ENCODE measurements around the gene SH3GL1.

The SH3GL1 gene

DNA sequence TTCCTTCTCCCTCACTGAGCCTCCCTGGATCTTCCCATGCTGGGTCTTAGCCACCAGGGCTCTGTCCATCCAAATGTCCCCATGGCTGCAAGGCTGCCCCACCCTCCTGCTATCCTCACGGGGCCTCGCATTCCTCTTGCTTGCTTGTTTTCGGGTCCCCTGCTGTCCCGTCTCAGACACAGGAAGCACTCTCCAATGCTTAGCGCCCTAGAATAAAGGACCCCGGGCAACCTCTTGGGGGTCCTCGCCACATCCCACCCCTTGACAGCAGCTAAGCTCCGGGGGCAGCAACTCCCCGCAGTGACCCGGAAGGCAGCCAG, 23.7 kb downstream of the SH3GL1 start:
- DNase-seq (ENCODE audit: insufficient read length, low spot score) (no peak), FAIRE-seq (no peak)
- TF ChIP-seq POLR2AphosphoS5 (IDR thresholded peaks at IDR 0.05; ENCODE audit: low read depth, low read length), result no peak
- no peak for TF ChIP-seq PAX5 (IDR thresholded peaks at IDR 0.05; ENCODE audit: insufficient read depth, low read length, severe bottlenecking)
- TF ChIP-seq TAF1 (IDR thresholded peaks at IDR 0.05; ENCODE audit: low read depth, low read length), result no peak
- no peak for TF ChIP-seq SPI1 (IDR thresholded peaks at IDR 0.05; ENCODE audit: low read depth, low read length)
- TF ChIP-seq POLR2A (IDR thresholded peaks at IDR 0.05; ENCODE audit: low read depth, low read length), result no peak
- no peak for TF ChIP-seq POU2F2 (IDR thresholded peaks at IDR 0.05; ENCODE audit: low read depth, low read length)

DNA sequence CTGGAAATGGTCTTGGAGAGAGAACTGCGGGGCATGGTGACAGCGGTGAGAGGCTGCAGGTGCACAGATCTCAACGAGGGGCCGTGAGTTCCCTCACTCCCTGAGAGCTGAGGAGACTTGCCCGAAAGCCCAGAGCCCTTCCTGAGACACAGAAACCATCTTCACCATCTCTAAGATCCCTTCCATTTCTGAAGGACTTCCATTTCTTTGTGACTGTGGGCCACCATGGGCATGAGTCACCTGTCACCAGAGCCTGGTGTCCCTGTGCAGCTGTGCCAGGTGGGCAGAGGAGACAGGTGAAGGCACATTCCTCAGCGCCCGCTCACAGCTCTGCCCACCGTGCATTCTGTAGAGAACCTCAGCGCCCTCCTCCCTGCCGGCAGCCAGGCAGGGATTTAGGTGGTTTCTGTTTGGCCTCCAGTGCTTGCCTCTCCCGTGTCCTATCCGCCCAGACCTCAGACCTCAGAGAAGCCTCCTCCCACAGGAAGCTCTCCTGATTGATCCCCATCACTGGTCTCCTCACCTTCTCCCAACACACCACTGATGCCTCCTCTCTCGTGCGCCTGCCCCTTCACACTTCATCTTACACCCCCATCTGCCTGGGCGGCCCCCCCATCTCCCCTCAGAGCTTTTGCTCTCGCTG, 24.2 kb downstream of the SH3GL1 start:
- FAIRE-seq (no peak), DNase-seq (ENCODE audit: insufficient read length, low spot score) (no peak)
- TF ChIP-seq PAX5 (IDR thresholded peaks at IDR 0.05; ENCODE audit: insufficient read depth, low read length, severe bottlenecking) (no peak), POLR2A (IDR thresholded peaks at IDR 0.05; ENCODE audit: low read depth, low read length) (no peak), SPI1 (IDR thresholded peaks at IDR 0.05; ENCODE audit: low read depth, low read length) (no peak), POLR2AphosphoS5 (IDR thresholded peaks at IDR 0.05; ENCODE audit: low read depth, low read length) (no peak), POU2F2 (IDR thresholded peaks at IDR 0.05; ENCODE audit: low read depth, low read length) (no peak), TAF1 (IDR thresholded peaks at IDR 0.05; ENCODE audit: low read depth, low read length) (no peak)

DNA sequence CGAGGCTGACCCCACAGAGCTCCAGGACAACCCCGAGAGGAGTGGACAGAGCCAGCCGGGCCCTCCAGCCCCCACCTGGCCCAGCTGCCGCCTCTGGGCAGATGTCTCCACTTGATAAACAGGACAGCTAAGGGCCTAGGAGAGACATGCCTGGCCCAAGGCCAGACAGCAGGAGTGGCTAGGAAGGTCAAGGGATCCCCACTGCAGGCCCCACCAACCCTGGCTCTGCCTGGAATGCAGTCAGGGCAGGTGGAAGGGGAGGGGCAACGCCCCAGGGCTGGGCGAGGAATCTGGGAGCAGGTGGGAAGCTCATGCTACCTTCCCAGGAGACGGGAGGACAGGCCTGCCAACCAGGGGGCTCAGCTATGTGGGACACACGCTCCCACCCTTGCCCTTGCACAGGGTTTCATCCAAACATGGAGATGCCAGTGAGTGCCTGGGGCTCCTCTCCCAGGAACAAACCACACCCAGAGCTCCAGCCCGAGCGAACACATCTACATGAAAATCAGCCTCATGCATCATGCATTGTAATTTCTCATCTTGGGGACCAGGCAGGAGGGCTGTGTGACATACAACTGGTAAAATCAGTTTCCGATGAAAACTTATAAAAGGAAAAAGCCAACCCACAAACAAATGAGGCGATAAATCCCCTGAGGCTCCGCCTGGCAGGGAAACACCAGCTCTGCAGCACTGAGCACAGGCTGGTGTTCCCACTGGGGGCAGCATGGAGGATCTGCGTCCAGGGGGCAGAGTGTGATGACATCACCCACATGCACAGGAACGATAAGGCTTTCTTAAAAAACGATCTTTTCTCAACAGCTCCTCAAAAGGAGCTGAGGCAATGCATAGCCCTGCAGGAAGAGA, 25.0 kb downstream of the SH3GL1 start:
- DNase-seq (ENCODE audit: insufficient read length, low spot score), result no peak
- peak; percentile 87 for FAIRE-seq

DNA sequence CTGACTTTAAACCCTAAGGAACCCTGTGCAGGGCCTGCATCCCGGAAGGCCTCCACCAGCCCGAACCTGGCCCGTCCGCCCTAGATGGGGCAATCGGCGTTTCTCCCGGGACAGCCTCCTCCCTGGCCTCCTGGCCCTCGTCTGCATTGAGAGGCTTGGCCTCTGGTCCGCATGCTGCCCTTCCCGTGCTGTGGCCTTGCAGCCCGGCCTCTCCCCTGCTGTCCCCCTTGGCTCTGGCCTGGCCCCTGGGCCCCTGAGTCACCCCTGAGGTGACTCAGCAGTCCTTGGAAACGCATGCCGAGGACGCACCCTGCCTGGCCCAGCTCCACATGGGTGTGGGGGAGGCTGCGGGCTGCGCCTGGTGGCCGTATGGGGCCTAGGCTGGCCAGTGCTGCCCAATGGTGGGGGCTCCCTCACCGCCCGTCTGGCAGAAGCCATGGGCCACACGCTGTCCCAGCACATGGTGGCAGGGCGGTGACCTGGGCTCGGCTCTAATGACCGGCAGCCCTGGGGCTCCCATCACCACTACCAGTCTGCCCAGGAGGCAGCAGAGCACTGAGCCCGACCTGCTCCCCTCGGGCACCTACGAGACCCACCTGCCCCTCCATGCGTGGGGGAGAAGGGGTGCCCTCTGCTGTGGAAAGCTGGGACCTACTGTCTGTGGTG, 25.7 kb downstream of the SH3GL1 start:
- FAIRE-seq (no peak), DNase-seq (ENCODE audit: insufficient read length, low spot score) (no peak)
- TF ChIP-seq PAX5 (IDR thresholded peaks at IDR 0.05; ENCODE audit: insufficient read depth, low read length, severe bottlenecking) (no peak), TAF1 (IDR thresholded peaks at IDR 0.05; ENCODE audit: low read depth, low read length) (no peak), POU2F2 (IDR thresholded peaks at IDR 0.05; ENCODE audit: low read depth, low read length) (no peak), SPI1 (IDR thresholded peaks at IDR 0.05; ENCODE audit: low read depth, low read length) (no peak), POLR2A (IDR thresholded peaks at IDR 0.05; ENCODE audit: low read depth, low read length) (no peak), POLR2AphosphoS5 (IDR thresholded peaks at IDR 0.05; ENCODE audit: low read depth, low read length) (no peak)

More for the DNA sequence above, 25.0 kb downstream of the SH3GL1 start:
- no peak for TF ChIP-seq POLR2AphosphoS5 (IDR thresholded peaks at IDR 0.05; ENCODE audit: low read depth, low read length)

DNA sequence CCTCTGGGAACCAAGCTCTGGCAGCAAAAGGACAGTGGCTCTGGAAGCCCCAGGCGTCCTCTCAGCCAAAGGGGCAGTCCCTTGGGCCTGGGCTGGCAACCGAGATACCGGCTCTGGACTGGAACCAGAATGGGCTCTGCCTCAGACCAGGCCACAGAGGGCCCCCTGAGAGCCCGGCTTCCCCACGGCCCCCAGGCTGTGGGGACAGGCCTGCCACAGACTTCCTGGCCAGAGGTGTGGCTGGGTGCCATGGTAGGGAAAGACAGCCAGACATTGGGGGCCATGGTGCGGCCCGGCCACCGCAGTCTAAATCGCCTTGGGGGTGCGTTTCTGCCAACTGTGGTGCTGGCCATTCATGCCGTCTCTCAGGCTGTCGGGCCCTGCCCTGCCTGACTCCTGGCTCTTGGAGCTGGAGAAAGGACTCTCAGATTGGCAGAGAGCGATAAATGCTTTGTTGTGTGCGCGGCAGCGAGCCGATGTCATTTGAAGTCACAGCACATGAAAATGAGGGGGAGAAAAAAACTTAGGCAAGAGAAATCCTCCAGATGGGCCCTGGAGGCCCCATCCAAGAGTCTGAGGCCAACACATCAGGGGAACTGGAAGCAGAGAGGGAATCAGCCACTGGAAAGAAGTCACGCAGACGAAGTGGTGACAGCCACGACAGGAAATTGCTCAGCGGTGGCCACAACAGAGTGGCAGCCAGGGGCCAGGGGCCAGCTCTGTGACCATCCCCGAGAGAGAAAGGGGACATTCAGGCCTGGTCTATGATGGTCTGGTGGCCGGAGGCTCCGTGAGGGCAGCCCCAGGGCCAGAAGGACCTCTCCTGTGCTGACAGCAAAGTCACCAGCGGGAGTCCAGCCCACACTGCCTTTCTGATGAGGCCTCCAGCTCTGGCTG, 26.5 kb downstream of the SH3GL1 start:
- DNase-seq (ENCODE audit: insufficient read length, low spot score), result no peak
- TF ChIP-seq POLR2A (IDR thresholded peaks at IDR 0.05; ENCODE audit: low read depth, low read length) (no peak), POU2F2 (IDR thresholded peaks at IDR 0.05; ENCODE audit: low read depth, low read length) (no peak), TAF1 (IDR thresholded peaks at IDR 0.05; ENCODE audit: low read depth, low read length) (no peak), SPI1 (IDR thresholded peaks at IDR 0.05; ENCODE audit: low read depth, low read length) (no peak), PAX5 (IDR thresholded peaks at IDR 0.05; ENCODE audit: insufficient read depth, low read length, severe bottlenecking) (no peak), POLR2AphosphoS5 (IDR thresholded peaks at IDR 0.05; ENCODE audit: low read depth, low read length) (no peak)
- FAIRE-seq, result no peak

DNA sequence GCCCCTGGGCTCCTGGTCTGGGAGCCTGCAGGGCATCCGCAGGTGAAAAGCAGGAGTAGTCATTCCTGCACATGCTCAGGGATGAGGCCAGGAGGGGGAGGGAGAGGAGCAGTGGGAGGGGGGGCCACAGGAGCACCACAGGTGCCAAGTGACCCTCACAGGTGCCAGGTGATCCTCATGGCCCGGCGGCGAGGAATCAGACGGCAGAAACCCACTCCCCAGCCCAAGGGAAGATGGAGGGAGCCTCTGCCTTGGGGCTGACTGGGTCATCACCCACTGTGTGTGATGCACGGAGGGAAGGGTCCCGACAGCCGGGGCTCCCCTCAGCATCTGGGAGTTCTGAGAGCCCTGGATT, 27.4 kb downstream of the SH3GL1 start:
- no peak for DNase-seq (ENCODE audit: insufficient read length, low spot score)
- TF ChIP-seq PAX5 (IDR thresholded peaks at IDR 0.05; ENCODE audit: insufficient read depth, low read length, severe bottlenecking) (no peak), POLR2AphosphoS5 (IDR thresholded peaks at IDR 0.05; ENCODE audit: low read depth, low read length) (no peak), TAF1 (IDR thresholded peaks at IDR 0.05; ENCODE audit: low read depth, low read length) (no peak), SPI1 (IDR thresholded peaks at IDR 0.05; ENCODE audit: low read depth, low read length) (no peak), POU2F2 (IDR thresholded peaks at IDR 0.05; ENCODE audit: low read depth, low read length) (no peak)
- no peak for FAIRE-seq

DNA sequence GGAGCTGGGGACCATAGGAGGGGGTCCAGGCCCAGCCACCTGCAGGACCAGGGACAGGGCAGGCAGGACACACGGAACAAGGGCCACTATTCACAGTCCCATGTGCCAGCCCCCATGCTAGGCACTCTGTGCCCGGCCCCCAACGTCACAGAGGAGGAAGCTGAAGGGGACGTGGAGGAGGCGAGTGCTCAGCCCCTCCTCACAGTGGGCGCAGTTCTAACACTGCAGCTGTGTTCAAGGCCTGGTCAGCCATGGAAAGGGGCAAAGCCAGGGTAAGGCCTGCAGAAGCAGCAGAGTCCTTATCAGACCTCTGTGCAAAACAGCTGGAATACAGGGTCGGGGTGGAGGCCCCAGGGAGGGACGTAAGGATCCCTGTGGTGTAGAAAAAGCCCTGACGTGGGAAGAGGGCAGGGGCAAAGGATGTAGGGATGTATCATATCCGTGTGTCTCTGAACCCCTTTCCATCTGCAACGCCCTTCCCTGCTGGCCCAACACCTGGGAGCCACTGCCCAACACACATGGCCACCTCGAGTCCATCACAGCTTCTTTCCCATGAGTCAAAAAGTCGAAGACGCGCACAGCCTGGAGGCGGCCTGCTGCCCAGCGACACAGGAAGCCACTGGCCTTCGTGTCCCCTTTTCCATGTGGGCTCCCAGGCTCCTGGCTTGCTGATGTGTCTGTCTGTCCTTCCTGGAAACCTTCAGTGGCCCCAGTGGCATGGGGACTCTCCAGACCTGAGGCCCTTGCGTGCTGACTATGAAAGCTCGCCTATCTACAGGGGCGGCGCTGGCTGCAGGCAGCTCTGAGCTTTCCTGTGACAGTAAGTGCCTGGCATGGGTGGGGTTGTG, 28.0 kb downstream of the SH3GL1 start:
- TF ChIP-seq POLR2AphosphoS5 (IDR thresholded peaks at IDR 0.05; ENCODE audit: low read depth, low read length), result no peak
- no peak for TF ChIP-seq SPI1 (IDR thresholded peaks at IDR 0.05; ENCODE audit: low read depth, low read length)
- no peak for TF ChIP-seq PAX5 (IDR thresholded peaks at IDR 0.05; ENCODE audit: insufficient read depth, low read length, severe bottlenecking)
- TF ChIP-seq TAF1 (IDR thresholded peaks at IDR 0.05; ENCODE audit: low read depth, low read length), result no peak
- no peak for TF ChIP-seq POU2F2 (IDR thresholded peaks at IDR 0.05; ENCODE audit: low read depth, low read length)
- no peak for TF ChIP-seq POLR2A (IDR thresholded peaks at IDR 0.05; ENCODE audit: low read depth, low read length)
- FAIRE-seq, result no peak

More for the DNA sequence above, 28.0 kb downstream of the SH3GL1 start:
- no peak for DNase-seq (ENCODE audit: insufficient read length, low spot score)
